T-helper 1 cell (primary cell): ENCODE measurements around the gene ZNF100.
"Not testable (repeated sequence)": the region's sequence is repeated elsewhere in the genome, so short reads cannot be mapped to it uniquely, and the experiment has no call there.

ENCODE experiments used
- DNase-seq, 5 donors: peaks; one replicate each; pipeline ENCODE4 v3.0.0-alpha.2; 2012 to 2020
- total RNA-seq, 4 donors: gene quantifications; one replicate each; lab custom pipeline; 2026; lab: John Stamatoyannopoulos, UW

ZNF100 gene
- 17.1 to 34.2 (median 22.7) reads per million in 4 donors for total RNA-seq

- DNase-seq: peak; percentile 59 to 91 (median 72)
These were observed at the start of gene ZNF100 for GRCh38 chr19:21767065-21767800. Gene ZNF100 (minus strand): TSS chr19:21767579. CDS start chr19:21767429, 150 bp downstream.

GRCh38 chr19:21812448-21812847 lies 45.1 kb upstream of the ZNF100 start:
- DNase-seq: no peak

GRCh38 chr19:21808400-21809000 lies 41.1 kb upstream of the ZNF100 start:
- not testable (repeated sequence) for DNase-seq

GRCh38 chr19:21789466-21790085 lies 22.2 kb upstream of the ZNF100 start:
- no peak for DNase-seq

GRCh38 chr19:21786936-21787335 lies 19.6 kb upstream of the ZNF100 start:
- no peak for DNase-seq

GRCh38 chr19:21775792-21776191 lies 8.4 kb upstream of the ZNF100 start:
- not testable (repeated sequence) for DNase-seq

- not testable (repeated sequence) for DNase-seq
These were observed 694 bp downstream of the ZNF100 start for GRCh38 chr19:21766705-21767064.

- DNase-seq: peak in 1 of 5 donors; percentile 3
These were observed 2.2 kb downstream of the ZNF100 start for GRCh38 chr19:21765151-21765550.

GRCh38 chr19:21761547-21761946 lies 5.8 kb downstream of the ZNF100 start:
- not testable (repeated sequence) for DNase-seq

- no peak for DNase-seq
These were observed 9.1 kb downstream of the ZNF100 start for GRCh38 chr19:21758296-21758695.

- DNase-seq: not testable (repeated sequence)
These were observed 11.8 kb downstream of the ZNF100 start for GRCh38 chr19:21755555-21755954.

- DNase-seq: no peak
These were observed 16.0 kb downstream of the ZNF100 start for GRCh38 chr19:21751384-21751783.

- peak in 1 of 5 donors; percentile 2 for DNase-seq
These were observed 16.7 kb downstream of the ZNF100 start for GRCh38 chr19:21750586-21751128.

GRCh38 chr19:21749090-21749489 lies 18.3 kb downstream of the ZNF100 start:
- DNase-seq: no peak

- DNase-seq: no peak
These were observed 19.3 kb downstream of the ZNF100 start for GRCh38 chr19:21748088-21748487.

GRCh38 chr19:21740559-21740958 lies 26.8 kb downstream of the ZNF100 start:
- no peak for DNase-seq

GRCh38 chr19:21726942-21727747 lies 40.2 kb downstream of the ZNF100 start:
- DNase-seq: not testable (repeated sequence)

GRCh38 chr19:21713761-21714160 lies 53.6 kb downstream of the ZNF100 start:
- DNase-seq: no peak

GRCh38 chr19:21709464-21709863 lies 57.9 kb downstream of the ZNF100 start:
- no peak for DNase-seq

GRCh38 chr19:21707878-21708277 lies 59.5 kb downstream of the ZNF100 start:
- DNase-seq: not testable (repeated sequence)

- DNase-seq: no peak
These were observed 60.3 kb downstream of the ZNF100 start for GRCh38 chr19:21707065-21707464.

GRCh38 chr19:21705393-21705792 lies 62.0 kb downstream of the ZNF100 start:
- no peak for DNase-seq

- no peak for DNase-seq
These were observed 63.1 kb downstream of the ZNF100 start for GRCh38 chr19:21704320-21704719.
